GM12873 (cell line): ENCODE data around the gene C10orf90.

ENCODE experiments used
- CTCF ChIP-seq: IDR thresholded peaks from 2 replicates; pipeline ENCODE4 v1.5.1; 2012; ENCODE audit warnings: low read depth, mild to moderate bottlenecking, moderate library complexity, low read length, control low read depth; ENCODE audit not compliant: insufficient read depth; ENCODE audit errors: missing control alignments

Gene C10orf90

GRCh38 chr10:126496771-126497545 is 173.5 kb downstream of the C10orf90 start:
- TF ChIP-seq CTCF: no peak

- TF ChIP-seq CTCF: no peak
Measured at GRCh38 chr10:126491476-126491875, 179.0 kb downstream of the C10orf90 start.

- TF ChIP-seq CTCF: no peak
Measured at GRCh38 chr10:126481181-126481580, 189.3 kb downstream of the C10orf90 start.

- TF ChIP-seq CTCF: no peak
Measured at GRCh38 chr10:126480648-126481047, 189.8 kb downstream of the C10orf90 start.

- no peak for TF ChIP-seq CTCF
Measured at GRCh38 chr10:126479280-126479895, 191.1 kb downstream of the C10orf90 start.

GRCh38 chr10:126478546-126478945 is 191.9 kb downstream of the C10orf90 start:
- no peak for TF ChIP-seq CTCF

- TF ChIP-seq CTCF: no peak
Measured at GRCh38 chr10:126476246-126476645, 194.2 kb downstream of the C10orf90 start.
